DOHH2 (cell line): ENCODE data around the gene SIRT3.

Experiments used
- H3F3A ChIP-seq: fragments of 200-600 bp; sonication (generic), shearing (Covaris generic); 2 replicates; pipeline ENCODE4 v1.6.0; 2016; ENCODE audit warnings: antibody characterized with exemption, mild to moderate bottlenecking; ENCODE audit not compliant: control insufficient read depth, insufficient read depth
- H3K27ac ChIP-seq: fragments of 200-600 bp; sonication (generic); 2 replicates; pipeline ENCODE4 v1.5.1; 2014; ENCODE audit warnings: low read depth, mild to moderate bottlenecking, low read length, moderate library complexity
- H3K27me3 ChIP-seq: fragments of 200-600 bp; sonication (generic); 2 replicates; pipeline ENCODE4 v1.6.1; 2014; ENCODE audit warnings: mild to moderate bottlenecking, low read length, mixed read lengths; ENCODE audit not compliant: control insufficient read depth
- H3K36me3 ChIP-seq: fragments of 200-600 bp; sonication (generic); 2 replicates; pipeline ENCODE4 v1.6.1; 2014; ENCODE audit warnings: mild to moderate bottlenecking, low read length, moderate library complexity, mixed read lengths; ENCODE audit not compliant: control insufficient read depth
- H3K4me1 ChIP-seq: fragments of 200-600 bp; sonication (generic); 2 replicates; pipeline ENCODE4 v1.6.1; 2014; ENCODE audit warnings: mild to moderate bottlenecking, low read length, mixed read lengths; ENCODE audit not compliant: control insufficient read depth
- H3K4me2 ChIP-seq: fragments of 200-600 bp; sonication (generic); 2 replicates; pipeline ENCODE4 v1.6.0; 2014; ENCODE audit warnings: mild to moderate bottlenecking, low read length, moderate library complexity
- H3K4me3 ChIP-seq: fragments of 200-600 bp; sonication (generic); 2 replicates; pipeline ENCODE4 v1.5.1; 2014; ENCODE audit warnings: mild to moderate bottlenecking, low read length, mixed read lengths
- H3K79me2 ChIP-seq: fragments of 200-600 bp; sonication (generic); 2 replicates; pipeline ENCODE4 v1.6.1; 2014; ENCODE audit warnings: mild to moderate bottlenecking, low read length, mixed read lengths; ENCODE audit not compliant: control insufficient read depth
- H3K9me2 ChIP-seq: fragments of 200-600 bp; sonication (generic); replicated peaks from 2 replicates; pipeline ENCODE4 v1.6.1; 2014; ENCODE audit warnings: mild to moderate bottlenecking, low read length, mixed read lengths; ENCODE audit not compliant: control insufficient read depth
- H3K9me3 ChIP-seq: fragments of 200-600 bp; sonication (generic); 2 replicates; pipeline ENCODE4 v1.6.1; 2014; ENCODE audit warnings: antibody characterized with exemption, low read length, mixed read lengths; ENCODE audit not compliant: control insufficient read depth, insufficient read depth
- H4K20me1 ChIP-seq: fragments of 200-600 bp; sonication (generic); 2 replicates; pipeline ENCODE4 v1.6.0; 2014; ENCODE audit warnings: low read depth, mild to moderate bottlenecking, antibody characterized with exemption, low read length, moderate library complexity; ENCODE audit not compliant: control insufficient read depth, insufficient read depth
- EZH2phosphoT487 ChIP-seq: fragments of 200-600 bp; sonication (generic); IDR thresholded peaks from 2 replicates; pipeline ENCODE4 v1.6.1; 2017; ENCODE audit warnings: borderline replicate concordance, mild to moderate bottlenecking, antibody characterized with exemption, low read length, moderate library complexity, mixed read lengths
- TF ChIP-seq, protein P1 (sequence below): fragments of 200-600 bp; sonication (generic); IDR thresholded peaks from one replicate; pipeline ENCODE4 v1.5.1; 2014; ENCODE audit warnings: antibody characterized with exemption, mild to moderate bottlenecking, low read depth, low read length; ENCODE audit not compliant: poor library complexity, severe bottlenecking

SIRT3 gene

DNA sequence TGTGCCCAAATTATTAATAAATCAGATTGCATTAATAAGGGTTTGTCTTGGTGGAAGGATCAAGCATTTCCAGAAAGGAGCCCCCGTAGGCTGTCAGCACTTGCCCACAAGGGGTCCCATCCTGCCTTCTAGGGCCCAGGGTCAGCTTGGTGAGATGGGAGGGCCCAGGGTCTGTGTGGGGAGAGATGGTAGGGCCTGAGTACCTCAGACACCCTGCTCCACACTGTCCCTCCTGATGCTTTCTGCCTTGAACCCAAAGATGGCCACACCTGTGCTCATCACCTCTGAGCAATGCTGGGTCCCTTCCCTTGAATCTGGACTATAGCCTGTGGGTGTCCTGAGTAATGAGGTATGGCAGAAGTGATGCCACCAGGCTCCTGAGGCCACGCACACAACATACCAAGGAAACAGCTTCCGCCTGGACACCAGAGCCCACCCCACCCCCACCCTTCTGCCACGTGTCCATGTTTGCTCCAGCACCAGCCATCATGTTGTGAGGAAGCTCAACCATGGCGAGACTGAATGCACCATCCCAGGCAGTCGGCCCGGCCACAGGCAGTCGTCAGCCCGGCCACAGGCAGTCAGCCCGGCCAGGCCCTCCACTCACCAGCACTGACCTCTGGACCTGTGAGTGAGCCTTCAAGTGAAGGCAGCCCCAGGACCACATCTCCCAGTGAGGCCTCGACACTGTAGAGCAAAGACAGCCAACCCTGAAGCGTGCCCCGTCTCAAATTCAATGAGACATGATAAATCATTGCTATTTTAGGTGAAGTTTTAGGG lies 35.7 kb downstream of the SIRT3 start:
- Histone ChIP-seq H3K27ac (no peak overlapping the region), H3F3A (no peaks in the 10 kb centered on the region), H3K9me3 (no peaks in the 10 kb centered on the region), H3K9me2 (no peaks in the 10 kb centered on the region), H3K4me3 (no peak overlapping the region), H3K4me1 (peaks cover under 1% of the 10 kb centered on the region; the same call in 1 of the 2 replicates), H3K36me3 (peaks cover 21% of the 10 kb centered on the region), H4K20me1 (peaks cover under 1% of the 10 kb centered on the region; the same call in 1 of the 2 replicates), H3K4me2 (no peak overlapping the region), H3K27me3 (no peaks in the 10 kb centered on the region), H3K79me2 (peaks cover 11% of the 10 kb centered on the region)
- TF ChIP-seq, protein P1, sequence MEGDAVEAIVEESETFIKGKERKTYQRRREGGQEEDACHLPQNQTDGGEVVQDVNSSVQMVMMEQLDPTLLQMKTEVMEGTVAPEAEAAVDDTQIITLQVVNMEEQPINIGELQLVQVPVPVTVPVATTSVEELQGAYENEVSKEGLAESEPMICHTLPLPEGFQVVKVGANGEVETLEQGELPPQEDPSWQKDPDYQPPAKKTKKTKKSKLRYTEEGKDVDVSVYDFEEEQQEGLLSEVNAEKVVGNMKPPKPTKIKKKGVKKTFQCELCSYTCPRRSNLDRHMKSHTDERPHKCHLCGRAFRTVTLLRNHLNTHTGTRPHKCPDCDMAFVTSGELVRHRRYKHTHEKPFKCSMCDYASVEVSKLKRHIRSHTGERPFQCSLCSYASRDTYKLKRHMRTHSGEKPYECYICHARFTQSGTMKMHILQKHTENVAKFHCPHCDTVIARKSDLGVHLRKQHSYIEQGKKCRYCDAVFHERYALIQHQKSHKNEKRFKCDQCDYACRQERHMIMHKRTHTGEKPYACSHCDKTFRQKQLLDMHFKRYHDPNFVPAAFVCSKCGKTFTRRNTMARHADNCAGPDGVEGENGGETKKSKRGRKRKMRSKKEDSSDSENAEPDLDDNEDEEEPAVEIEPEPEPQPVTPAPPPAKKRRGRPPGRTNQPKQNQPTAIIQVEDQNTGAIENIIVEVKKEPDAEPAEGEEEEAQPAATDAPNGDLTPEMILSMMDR = no peak
- no peak for TF ChIP-seq EZH2phosphoT487

DNA sequence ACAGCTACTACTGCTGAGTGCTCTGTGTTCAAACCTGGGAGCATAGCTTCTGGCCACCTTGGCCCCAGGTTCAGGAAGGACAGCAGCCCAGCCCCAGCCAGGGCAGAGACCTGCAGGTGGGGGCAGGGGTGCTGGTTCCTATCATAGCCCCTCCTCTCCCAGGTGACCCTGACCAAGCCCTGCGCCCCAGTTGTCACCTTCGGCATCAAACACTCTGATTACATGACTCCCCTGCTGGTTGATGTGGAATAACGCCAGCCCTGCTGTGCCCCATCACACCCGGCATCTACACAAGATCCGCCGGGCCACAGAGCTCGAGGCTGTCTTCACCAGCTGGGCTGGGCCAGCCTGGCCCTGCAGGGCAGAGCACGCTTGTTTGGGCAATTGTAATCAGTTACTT lies 36.4 kb downstream of the SIRT3 start:
- TF ChIP-seq, protein P1 = no peak
- TF ChIP-seq EZH2phosphoT487 = no peak
- no peaks in the 10 kb centered on the region for H3F3A ChIP-seq

DNA sequence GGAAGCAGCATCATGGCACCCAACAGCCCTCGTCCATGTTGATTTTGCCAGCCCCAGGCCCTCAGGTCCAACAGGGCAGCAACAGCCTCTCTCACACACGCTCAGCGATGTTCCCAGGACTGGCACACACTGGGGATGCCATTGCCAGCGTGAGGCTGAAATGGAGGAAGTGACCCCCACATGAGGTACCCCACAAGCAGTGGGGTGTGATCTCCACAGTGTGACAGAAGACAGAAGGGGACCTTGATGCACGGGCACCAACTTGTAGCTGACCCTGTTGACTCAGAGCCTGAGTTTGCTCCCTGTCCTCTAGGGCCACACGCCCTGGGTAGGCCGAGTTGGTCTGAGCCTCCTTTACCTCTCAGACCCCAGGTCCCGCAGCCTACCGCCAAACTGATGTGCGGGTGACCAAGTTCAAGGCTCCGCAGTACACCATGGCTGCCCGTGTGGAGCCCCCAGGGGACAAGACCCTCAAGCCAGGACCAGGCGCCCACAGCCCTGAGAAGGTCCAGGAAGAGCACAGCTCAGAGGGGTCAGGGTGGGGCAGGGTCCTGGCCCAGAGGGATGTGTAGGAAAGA lies 37.0 kb downstream of the SIRT3 start:
- Histone ChIP-seq H3K27ac (no peak overlapping the region), H4K20me1 (no peaks in the 10 kb centered on the region), H3K4me3 (no peak overlapping the region), H3K36me3 (peaks cover 8% of the 10 kb centered on the region; the same call in 1 of the 2 replicates), H3K9me2 (no peaks in the 10 kb centered on the region), H3K79me2 (no peaks in the 10 kb centered on the region), H3K27me3 (no peaks in the 10 kb centered on the region), H3K4me2 (no peak overlapping the region), H3K9me3 (no peaks in the 10 kb centered on the region), H3F3A (no peaks in the 10 kb centered on the region), H3K4me1 (no peaks in the 10 kb centered on the region)
- TF ChIP-seq EZH2phosphoT487 = no peak
- TF ChIP-seq, protein P1 = no peak

More for the DNA sequence above, 36.4 kb downstream of the SIRT3 start:
- H3K4me3 ChIP-seq = no peak overlapping the region
- peaks cover 5% of the 10 kb centered on the region for H3K79me2 ChIP-seq
- no peaks in the 10 kb centered on the region for H3K27me3 ChIP-seq
- H3K27ac ChIP-seq = no peak overlapping the region
- no peaks in the 10 kb centered on the region for H4K20me1 ChIP-seq
- no peaks in the 10 kb centered on the region for H3K9me3 ChIP-seq
- H3K9me2 ChIP-seq = no peaks in the 10 kb centered on the region
- no peak overlapping the region for H3K4me2 ChIP-seq
- peaks cover 15% of the 10 kb centered on the region for H3K36me3 ChIP-seq
- H3K4me1 ChIP-seq = no peaks in the 10 kb centered on the region
